AG04449 (cell line): ENCODE measurements around the gene PRDM8.

Experiments used
- CTCF ChIA-PET: fragments of 350-600 bp; formaldehyde crosslinking; extraction: SDS; loops from one replicate; lab custom pipeline; 2021; ENCODE audit warnings: antibody characterized with exemption; lab: Yijun Ruan, JAX
- POLR2A ChIA-PET: fragments of 400-600, 350-600 bp; formaldehyde crosslinking; extraction: SDS; loops from one replicate; lab custom pipeline; 2020; ENCODE audit warnings: antibody characterized with exemption, inconsistent platforms; lab: Yijun Ruan, JAX
- DNase-seq: peaks from one replicate; pipeline ENCODE4 v3.0.0-alpha.2; 2010; ENCODE audit warnings: low read depth, low spot score
- H3K4me3 ChIP-seq: 2 replicates; pipeline ENCODE4 v1.5.1; 2011; ENCODE audit warnings: low read depth, mild to moderate bottlenecking, control low read depth, low read length
- TF ChIP-seq, protein P1 (sequence below): IDR thresholded peaks from one replicate; pipeline ENCODE4 v1.5.1; 2011; ENCODE audit warnings: mild to moderate bottlenecking, moderate library complexity, low read length, control low read depth, inconsistent platforms; ENCODE audit not compliant: insufficient read depth; ENCODE audit errors: missing control alignments

PRDM8 gene

GRCh38 chr4:80188801-80189458, 8.4 kb upstream of the PRDM8 start:
- no peak for DNase-seq
- POLR2A ChIA-PET: no interaction called here
- CTCF ChIA-PET: interaction anchor here (1.1 to 11.0 kb wide), 4 partner anchors 8 to 117 kb away, joined by 3 to 100 read pairs (median 42); partner anchors contain the start of gene PRDM8
- H3K4me3 ChIP-seq: no peak overlapping the region
- TF ChIP-seq, protein P1, sequence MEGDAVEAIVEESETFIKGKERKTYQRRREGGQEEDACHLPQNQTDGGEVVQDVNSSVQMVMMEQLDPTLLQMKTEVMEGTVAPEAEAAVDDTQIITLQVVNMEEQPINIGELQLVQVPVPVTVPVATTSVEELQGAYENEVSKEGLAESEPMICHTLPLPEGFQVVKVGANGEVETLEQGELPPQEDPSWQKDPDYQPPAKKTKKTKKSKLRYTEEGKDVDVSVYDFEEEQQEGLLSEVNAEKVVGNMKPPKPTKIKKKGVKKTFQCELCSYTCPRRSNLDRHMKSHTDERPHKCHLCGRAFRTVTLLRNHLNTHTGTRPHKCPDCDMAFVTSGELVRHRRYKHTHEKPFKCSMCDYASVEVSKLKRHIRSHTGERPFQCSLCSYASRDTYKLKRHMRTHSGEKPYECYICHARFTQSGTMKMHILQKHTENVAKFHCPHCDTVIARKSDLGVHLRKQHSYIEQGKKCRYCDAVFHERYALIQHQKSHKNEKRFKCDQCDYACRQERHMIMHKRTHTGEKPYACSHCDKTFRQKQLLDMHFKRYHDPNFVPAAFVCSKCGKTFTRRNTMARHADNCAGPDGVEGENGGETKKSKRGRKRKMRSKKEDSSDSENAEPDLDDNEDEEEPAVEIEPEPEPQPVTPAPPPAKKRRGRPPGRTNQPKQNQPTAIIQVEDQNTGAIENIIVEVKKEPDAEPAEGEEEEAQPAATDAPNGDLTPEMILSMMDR: no peak

- CTCF ChIA-PET: interaction anchor here (1.5 to 11.0 kb wide), 4 partner anchors 8 to 117 kb away, joined by 3 to 100 read pairs (median 42); partner anchors contain the start of gene PRDM8
- POLR2A ChIA-PET: no interaction called here
Observed at GRCh38 chr4:80189581-80189955, 7.7 kb upstream of the PRDM8 start.

DNA sequence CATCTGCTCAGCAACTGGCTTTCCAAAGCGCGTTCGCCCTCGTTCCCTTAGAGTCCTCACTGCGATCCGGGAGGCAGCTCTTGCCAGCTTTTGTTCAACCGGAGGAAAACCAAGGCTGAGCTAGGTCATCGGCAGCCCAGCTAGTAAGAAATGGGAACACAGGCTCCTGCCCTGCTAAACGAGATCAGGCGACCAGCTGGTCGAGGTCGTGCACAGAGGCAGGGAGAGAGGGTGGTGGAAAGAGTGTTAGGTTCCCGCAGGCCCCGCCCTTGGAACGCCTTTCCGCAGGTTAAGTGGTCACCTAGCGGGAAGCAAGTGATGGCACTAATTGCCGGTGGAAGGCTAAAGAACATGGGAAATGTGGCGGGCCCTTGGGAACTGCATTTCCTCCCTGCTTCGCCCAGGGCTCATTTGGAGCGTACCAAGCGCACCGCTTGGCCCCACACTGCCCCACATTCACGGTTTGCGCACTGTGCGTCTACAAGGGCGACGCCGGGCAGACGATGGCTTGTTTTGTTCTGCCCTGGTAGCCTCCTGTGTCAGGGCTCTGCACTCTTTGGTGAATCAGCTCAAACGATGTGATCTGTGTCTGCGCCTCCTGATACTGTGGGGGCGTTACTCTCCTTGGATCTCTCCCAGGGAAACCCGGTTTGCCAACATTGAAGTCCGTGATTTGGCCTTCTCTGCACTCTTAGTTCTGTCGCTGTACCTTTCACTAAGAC, 7.2 kb upstream of the PRDM8 start:
- no peak overlapping the region for H3K4me3 ChIP-seq
- TF ChIP-seq, protein P1: no peak
- ChIA-PET CTCF (interaction anchor here (0.6 to 11.0 kb wide), 5 partner anchors 7 to 153 kb away, joined by 3 to 100 read pairs (median 4); partner anchors contain the start of gene PRDM8), POLR2A (no interaction called here)
- no peak for DNase-seq

More at GRCh38 chr4:80189581-80189955, 7.7 kb upstream of the PRDM8 start:
- no peak for DNase-seq
- TF ChIP-seq, protein P1: no peak
- no peak overlapping the region for H3K4me3 ChIP-seq

DNA sequence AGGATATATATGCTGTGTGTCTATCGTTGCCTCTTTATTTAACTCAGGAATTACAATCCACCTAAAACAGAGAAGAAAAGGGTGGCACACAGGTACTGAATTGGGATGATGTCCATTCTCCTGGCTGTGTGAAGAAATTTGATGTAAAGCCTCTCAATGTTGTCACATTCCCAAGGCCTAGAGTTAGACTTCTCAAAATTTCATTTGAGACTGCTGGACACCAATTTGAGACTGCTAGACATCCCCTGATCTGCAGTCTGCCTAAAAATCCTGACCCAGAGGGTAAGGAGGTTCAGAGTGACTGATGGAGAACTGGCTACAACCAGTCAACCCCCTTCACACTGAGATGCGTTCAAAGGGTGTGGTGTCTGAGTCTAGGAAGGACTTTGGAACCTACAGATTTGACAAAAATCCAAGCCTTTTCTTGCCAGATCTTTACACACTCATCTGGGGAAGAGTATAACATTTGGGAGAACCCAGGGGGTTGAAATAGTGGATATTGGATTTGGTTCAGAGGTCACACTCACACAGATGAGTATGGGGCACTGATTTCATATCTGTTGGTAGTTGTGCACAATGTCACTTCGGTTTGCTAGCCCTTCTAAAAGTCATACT, 4.9 kb upstream of the PRDM8 start:
- ChIA-PET POLR2A (no interaction called here), CTCF (interaction anchor here (1.0 to 2.3 kb wide), 3 partner anchors 8 to 10 kb away, joined by 3 to 13 read pairs (median 5); no protein-coding TSS in a partner anchor)
- H3K4me3 ChIP-seq: no peak overlapping the region
- no peak for DNase-seq
- TF ChIP-seq, protein P1: no peak

- POLR2A ChIA-PET: no interaction called here
- TF ChIP-seq, protein P1: no peak
- CTCF ChIA-PET: interaction anchor here (1.0 to 2.3 kb wide), 2 partner anchors 8 to 10 kb away, joined by 3 to 13 read pairs; no protein-coding TSS in a partner anchor
Observed at GRCh38 chr4:80192937-80193336, 4.4 kb upstream of the PRDM8 start.

More at GRCh38 chr4:80192937-80193336, 4.4 kb upstream of the PRDM8 start:
- DNase-seq: peak; percentile 60
- H3K4me3 ChIP-seq: no peak overlapping the region
